ENCODE measurements around the gene SCYGR3. TPM values are rescaled to one million over a fixed set of nuclear protein-coding genes. Genes with fewer than 3 reads are reported as not detected.

Gene SCYGR3
- total and polyA plus RNA-seq, 2 of the 13 experiments (the other 11 are each of a cell fraction or from before 2014, with no cell fraction given) = not detected

DNA sequence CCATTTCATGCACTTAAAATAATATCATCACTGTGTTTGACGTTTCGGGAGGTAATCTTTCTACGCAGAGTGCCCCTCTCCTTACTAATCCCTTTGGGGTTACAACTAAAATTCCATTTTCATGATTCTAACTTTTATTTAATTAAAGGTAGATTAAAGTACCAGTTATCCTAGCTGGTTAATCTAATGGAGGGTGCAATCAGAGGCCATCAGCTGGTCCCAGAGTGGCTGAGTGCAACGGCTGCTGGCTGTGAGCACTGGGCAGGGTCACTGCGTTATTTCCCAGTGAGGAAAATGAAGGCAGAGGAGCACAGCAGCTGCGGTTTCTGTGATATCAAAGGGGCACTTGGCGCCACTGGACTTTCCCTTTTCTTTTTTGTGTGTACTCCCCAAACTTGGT, 14.8 kb upstream of the SCYGR3 start:
- CTCF ChIA-PET (ENCODE audit: low intra/inter-chr PET ratio, low total read pairs) = no interaction called here
- BruUV-seq (replicated peaks) = no TSS peak
- FAIRE-seq = no peak
- ATAC-seq = no peak
- no peaks in the 10 kb centered on the region for H3K79me2 ChIP-seq (ENCODE audit: insufficient read depth, low read length)
- no peak overlapping the region for H3K27ac ChIP-seq (ENCODE audit: extremely low read length, insufficient read depth, low read length)
- DNase-seq (ENCODE audit: low spot score) = no peak
- intact Hi-C loops (cut with micrococcal nuclease; ENCODE audit: unreplicated experiment) = no loop called here
- no peaks in the 10 kb centered on the region for H3K4me1 ChIP-seq (ENCODE audit: insufficient read depth, low read length)
- no peak overlapping the region for H3K9ac ChIP-seq (ENCODE audit: insufficient read depth, low read depth, low read length)
- H4K20me1 ChIP-seq (ENCODE audit: insufficient read depth, low read length) = no peaks in the 10 kb centered on the region
- no peaks in the 10 kb centered on the region for H3K9me3 ChIP-seq (ENCODE audit: low read length)
- WGBS (ENCODE audit: low lambda C conversion rate) = 62% methylated on average over 7 of the region's 7 CpGs
- H3K4me3 ChIP-seq (replicated peaks in 1 of 3; ENCODE audit: insufficient read depth in 1 of 3, low read depth in 2 of 3, low read length in 3 of 3) = no peak overlapping the region
- in situ Hi-C loops (cut with HindIII; ENCODE audit: extremely low pct_ligation_motif_present, low pct_unique_long_range_greater_than_20kb) = no loop called here
- peaks cover 0 to 11% of the 10 kb centered on the region in 2 experiments; a peak in 2 of 5 replicates for H3K27me3 ChIP-seq (ENCODE audit: control insufficient read depth in 1 of 2, insufficient read depth in 2 of 2, low read length in 2 of 2)
- H2AFZ ChIP-seq (ENCODE audit: low read length) = no peak overlapping the region
- H3K4me2 ChIP-seq (ENCODE audit: low read depth, low read length) = no peak overlapping the region
- H3K36me3 ChIP-seq (replicated peaks in 1 of 2; ENCODE audit: control insufficient read depth in 1 of 2, insufficient read depth in 2 of 2, low read length in 2 of 2) = no peaks in the 10 kb centered on the region
- POLR2A ChIA-PET = no interaction called here
- TF ChIP-seq HNF1A (IDR thresholded peaks at IDR 0.05; ENCODE audit: low read depth) (no peak), HNF1A (CRISPR knock-in tag; IDR thresholded peaks at IDR 0.05; ENCODE audit: borderline replicate concordance) (no peak), ZNF775 (CRISPR knock-in tag; IDR thresholded peaks at IDR 0.05; ENCODE audit: borderline replicate concordance) (no peak), MATR3 (CRISPR knock-in tag; IDR thresholded peaks at IDR 0.05) (no peak), FLYWCH1 (CRISPR knock-in tag; IDR thresholded peaks at IDR 0.05) (no peak), NR3C1 (CRISPR knock-in tag; IDR thresholded peaks at IDR 0.05) (no peak), USF2 (IDR thresholded peaks at IDR 0.05; ENCODE audit: low read depth, low read length) (no peak), USF2 (CRISPR knock-in tag; IDR thresholded peaks at IDR 0.05; ENCODE audit: borderline replicate concordance) (no peak), RORA (CRISPR knock-in tag; IDR thresholded peaks at IDR 0.05) (no peak), ZFP36L2 (CRISPR knock-in tag; IDR thresholded peaks at IDR 0.05) (no peak), KLF6 (CRISPR knock-in tag; IDR thresholded peaks at IDR 0.05) (no peak), ZNF713 (CRISPR knock-in tag; IDR thresholded peaks at IDR 0.05) (no peak), ZNF879 (CRISPR knock-in tag; IDR thresholded peaks at IDR 0.05) (no peak), PCBP2 (optimal IDR thresholded peaks at IDR 0.05; ENCODE audit: low read depth, low read length, poor library complexity, severe bottlenecking) (no peak)
- TF ChIP-seq, protein P1, sequence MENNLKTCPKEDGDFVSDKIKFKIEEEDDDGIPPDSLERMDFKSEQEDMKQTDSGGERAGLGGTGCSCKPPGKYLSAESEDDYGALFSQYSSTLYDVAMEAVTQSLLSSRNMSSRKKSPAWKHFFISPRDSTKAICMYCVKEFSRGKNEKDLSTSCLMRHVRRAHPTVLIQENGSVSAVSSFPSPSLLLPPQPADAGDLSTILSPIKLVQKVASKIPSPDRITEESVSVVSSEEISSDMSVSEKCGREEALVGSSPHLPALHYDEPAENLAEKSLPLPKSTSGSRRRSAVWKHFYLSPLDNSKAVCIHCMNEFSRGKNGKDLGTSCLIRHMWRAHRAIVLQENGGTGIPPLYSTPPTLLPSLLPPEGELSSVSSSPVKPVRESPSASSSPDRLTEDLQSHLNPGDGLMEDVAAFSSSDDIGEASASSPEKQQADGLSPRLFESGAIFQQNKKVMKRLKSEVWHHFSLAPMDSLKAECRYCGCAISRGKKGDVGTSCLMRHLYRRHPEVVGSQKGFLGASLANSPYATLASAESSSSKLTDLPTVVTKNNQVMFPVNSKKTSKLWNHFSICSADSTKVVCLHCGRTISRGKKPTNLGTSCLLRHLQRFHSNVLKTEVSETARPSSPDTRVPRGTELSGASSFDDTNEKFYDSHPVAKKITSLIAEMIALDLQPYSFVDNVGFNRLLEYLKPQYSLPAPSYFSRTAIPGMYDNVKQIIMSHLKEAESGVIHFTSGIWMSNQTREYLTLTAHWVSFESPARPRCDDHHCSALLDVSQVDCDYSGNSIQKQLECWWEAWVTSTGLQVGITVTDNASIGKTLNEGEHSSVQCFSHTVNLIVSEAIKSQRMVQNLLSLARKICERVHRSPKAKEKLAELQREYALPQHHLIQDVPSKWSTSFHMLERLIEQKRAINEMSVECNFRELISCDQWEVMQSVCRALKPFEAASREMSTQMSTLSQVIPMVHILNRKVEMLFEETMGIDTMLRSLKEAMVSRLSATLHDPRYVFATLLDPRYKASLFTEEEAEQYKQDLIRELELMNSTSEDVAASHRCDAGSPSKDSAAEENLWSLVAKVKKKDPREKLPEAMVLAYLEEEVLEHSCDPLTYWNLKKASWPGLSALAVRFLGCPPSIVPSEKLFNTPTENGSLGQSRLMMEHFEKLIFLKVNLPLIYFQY (CRISPR knock-in tag; IDR thresholded peaks at IDR 0.05; ENCODE audit: borderline replicate concordance) = no peak
